H1 (cell line): ENCODE data around the gene SPG7. TPM values are rescaled to one million over a fixed set of nuclear protein-coding genes. Genes with fewer than 3 reads are reported as not detected.

Experiments used
- CTCF ChIP-seq, 3 experiments: IDR thresholded peaks; 1 replicate in 2 of 3; 2 replicates in 1 of 3; pipeline versions ENCODE4 v1.5.1 to v1.6.1; 2011; ENCODE audit warnings: low read length in 3 of 3, mild to moderate bottlenecking in 3 of 3, inconsistent platforms in 2 of 3, low read depth in 1 of 3, moderate library complexity in 1 of 3; ENCODE audit not compliant: insufficient read depth in 1 of 3; ENCODE audit errors: control extremely low read depth in 1 of 3
- E2F6 ChIP-seq: IDR thresholded peaks from 2 replicates; pipeline ENCODE4 v1.6.1; 2012; ENCODE audit warnings: inconsistent platforms
- JUND ChIP-seq: IDR thresholded peaks from 2 replicates; pipeline ENCODE4 v1.6.1; 2011; ENCODE audit warnings: mild to moderate bottlenecking, improper control_type of control experiment, low read length
- SIN3A ChIP-seq, 2 experiments: IDR thresholded peaks in 1 of 2; conservative IDR thresholded peaks in 1 of 2; 2 replicates each; pipeline ENCODE4 v1.6.1; 2011 to 2012; ENCODE audit warnings: low read length in 2 of 2, improper control_type of control experiment in 1 of 2, low read depth in 1 of 2, mild to moderate bottlenecking in 1 of 2
- polyA plus RNA-seq, 7 experiments: library from polyadenylated mRNA; depleted of rRNA in 3 of 7; stranded (reverse) in 5 of 7; unstranded in 2 of 7; fragments of >200 nt in 5 of 7; fragments of 200-250 nt in 2 of 7; gene quantifications; 1 replicate in 5 of 7; 2 replicates in 1 of 7; 4 replicates in 1 of 7; pipeline versions ENCODE4 v1.2.1 to v1.2.3, GENCODE V29; 2011 to 2013; ENCODE audit warnings: missing spikeins in 2 of 7, mixed read lengths in 2 of 7
- total RNA-seq: library from RNA; stranded (reverse); fragmentation: NEBNext Ultra II Directional; extraction: Animal tissue kit (Norgen Biotek cat#: 25700); gene quantifications from 2 replicates; pipeline ENCODE4 v1.2.1, GENCODE V29; 2021

The SPG7 gene
- total and polyA plus RNA-seq, 2 of the 8 experiments (the other 6 are each of a cell fraction or from before 2014, with no cell fraction given), result 72.1 to 113 TPM

- no peak for TF ChIP-seq E2F6
- TF ChIP-seq CTCF (IDR thresholded peaks at IDR 0.05; ENCODE audit: control extremely low read depth in 1 of 3, insufficient read depth in 1 of 3, low read depth in 1 of 3, low read length in 3 of 3), result no peak
- TF ChIP-seq JUND, result no peak
- TF ChIP-seq SIN3A (conservative IDR thresholded peaks at IDR 0.05 in 1 of 2, IDR thresholded peaks at IDR 0.05 in 1 of 2; ENCODE audit: low read depth in 1 of 2, low read length in 2 of 2), result no peak
- TF ChIP-seq, all 59 proteins: peak for 0
Observed at GRCh38 chr16:89523680-89524344, 15.6 kb downstream of the SPG7 start (continued).
